Neural cell (in vitro differentiated cells): ENCODE measurements around the gene HS3ST1. TPM values are rescaled to one million over a fixed set of nuclear protein-coding genes. Genes with fewer than 3 reads are reported as not detected.

Experiments
- H2AFZ ChIP-seq: fragments of 200-600, 300-800 bp; sonication (generic), shearing (Covaris generic); 2 replicates; pipeline ENCODE4 v1.6.0; 2014; ENCODE audit warnings: low read depth, mild to moderate bottlenecking, antibody characterized with exemption, low read length, moderate library complexity
- H3F3A ChIP-seq: fragments of 200-600 bp; shearing (Covaris generic); 2 replicates; pipeline ENCODE4 v1.6.1; 2016; ENCODE audit warnings: mild to moderate bottlenecking, moderate library complexity, mixed read lengths, antibody characterized with exemption, low read length; ENCODE audit not compliant: insufficient read depth, poor library complexity, severe bottlenecking
- H3K27ac ChIP-seq: fragments of 200-600, 300-800 bp; sonication (generic), shearing (Covaris generic); 2 replicates; pipeline ENCODE4 v1.5.1; 2014; ENCODE audit warnings: mild to moderate bottlenecking, low read length, moderate library complexity
- H3K27me3 ChIP-seq: fragments of 300-800, 200-600 bp; sonication (generic), shearing (Covaris generic); 2 replicates; pipeline ENCODE4 v1.6.0; 2014; ENCODE audit warnings: mild to moderate bottlenecking, low read depth, low read length, moderate library complexity; ENCODE audit not compliant: insufficient read depth
- H3K36me3 ChIP-seq: fragments of 300-800, 200-600 bp; sonication (generic), shearing (Covaris generic); 2 replicates; pipeline ENCODE4 v1.5.1; 2014; ENCODE audit warnings: mild to moderate bottlenecking, antibody characterized with exemption, low read length, moderate library complexity; ENCODE audit not compliant: insufficient read depth
- H3K4me2 ChIP-seq: fragments of 300-800, 200-600 bp; sonication (generic), shearing (Covaris generic); 2 replicates; pipeline ENCODE4 v1.6.0; 2014; ENCODE audit warnings: mild to moderate bottlenecking, low read length
- H3K4me3 ChIP-seq: fragments of 300-800, 200-600 bp; sonication (generic), shearing (Covaris generic); 2 replicates; pipeline ENCODE4 v1.5.1; 2014; ENCODE audit warnings: mild to moderate bottlenecking, low read length, moderate library complexity
- H3K79me2 ChIP-seq: fragments of 200-600 bp; shearing (Covaris generic); replicated peaks from 2 replicates; pipeline ENCODE4 v1.6.0; 2014; ENCODE audit warnings: mild to moderate bottlenecking, low read length, moderate library complexity; ENCODE audit not compliant: insufficient read depth
- H3K9ac ChIP-seq: fragments of 300-800, 200-600 bp; sonication (generic), shearing (Covaris generic); 2 replicates; pipeline ENCODE4 v1.6.1; 2016; ENCODE audit warnings: mild to moderate bottlenecking, low read length, mixed read lengths
- H3K9me2 ChIP-seq: fragments of 200-600 bp; shearing (Covaris generic); 2 replicates; pipeline ENCODE4 v1.6.1; 2016; ENCODE audit warnings: mild to moderate bottlenecking, low read length, mixed read lengths; ENCODE audit not compliant: insufficient read depth
- H3K9me3 ChIP-seq: fragments of 200-600, 300-800 bp; sonication (generic), shearing (Covaris generic); 2 replicates; pipeline ENCODE4 v1.6.1; 2016; ENCODE audit warnings: mild to moderate bottlenecking, mixed run types, low read length, moderate library complexity, mixed read lengths
- H4K20me1 ChIP-seq: fragments of 200-600 bp; shearing (Covaris generic); 2 replicates; pipeline ENCODE4 v1.6.1; 2016; ENCODE audit warnings: mild to moderate bottlenecking, mixed run types; ENCODE audit not compliant: insufficient read depth
- EP300 ChIP-seq: fragments of 450-650 bp; conservative IDR thresholded peaks from 2 replicates; pipeline ENCODE4 v1.6.1; 2014; ENCODE audit warnings: antibody characterized with exemption, mild to moderate bottlenecking, moderate library complexity; ENCODE audit not compliant: poor library complexity, severe bottlenecking
- EZH2 ChIP-seq: fragments of 200-600, 300-800 bp; shearing (Covaris generic), sonication (generic); IDR thresholded peaks from 2 replicates; pipeline ENCODE4 v1.6.1; 2014; ENCODE audit warnings: antibody characterized with exemption, low read length, borderline replicate concordance, mild to moderate bottlenecking; ENCODE audit not compliant: insufficient read depth, poor library complexity, severe bottlenecking
- MXI1 ChIP-seq: fragments of 450-650 bp; conservative IDR thresholded peaks from 2 replicates; pipeline ENCODE4 v1.6.1; 2014; ENCODE audit warnings: antibody characterized with exemption, mild to moderate bottlenecking; ENCODE audit not compliant: poor library complexity, severe bottlenecking
- POLR2AphosphoS5 ChIP-seq: IDR thresholded peaks from 2 replicates; pipeline ENCODE4 v1.6.1; 2012
- RAD21 ChIP-seq: fragments of 450-650 bp; conservative IDR thresholded peaks from 2 replicates; pipeline ENCODE4 v1.6.1; 2014; ENCODE audit warnings: antibody characterized with exemption, mild to moderate bottlenecking, moderate library complexity
- SMC3 ChIP-seq: fragments of 450-650 bp; conservative IDR thresholded peaks from 2 replicates; pipeline ENCODE4 v1.6.1; 2014; ENCODE audit warnings: antibody characterized with exemption, mild to moderate bottlenecking, moderate library complexity; ENCODE audit not compliant: poor library complexity
- TAF1 ChIP-seq: IDR thresholded peaks from 2 replicates; pipeline ENCODE4 v1.6.1; 2012; ENCODE audit warnings: low read depth
- polyA plus RNA-seq: library from polyadenylated mRNA; depleted of rRNA; stranded (reverse); fragments of >200 nt; gene quantifications from 2 replicates; pipeline ENCODE4 v1.2.3, GENCODE V29; 2014
- TF ChIP-seq, protein P1 (sequence below): fragments of 450-650 bp; IDR thresholded peaks from 2 replicates; pipeline ENCODE4 v1.5.1; 2014; ENCODE audit warnings: antibody characterized with exemption, mild to moderate bottlenecking, moderate library complexity; ENCODE audit not compliant: poor library complexity, severe bottlenecking
- TF ChIP-seq, protein P2 (sequence below): IDR thresholded peaks from 2 replicates; pipeline ENCODE4 v1.6.1; 2012; ENCODE audit warnings: borderline replicate concordance

HS3ST1 gene
- polyA plus RNA-seq, 1 donor from 2014 or later: 0.35 TPM

DNA sequence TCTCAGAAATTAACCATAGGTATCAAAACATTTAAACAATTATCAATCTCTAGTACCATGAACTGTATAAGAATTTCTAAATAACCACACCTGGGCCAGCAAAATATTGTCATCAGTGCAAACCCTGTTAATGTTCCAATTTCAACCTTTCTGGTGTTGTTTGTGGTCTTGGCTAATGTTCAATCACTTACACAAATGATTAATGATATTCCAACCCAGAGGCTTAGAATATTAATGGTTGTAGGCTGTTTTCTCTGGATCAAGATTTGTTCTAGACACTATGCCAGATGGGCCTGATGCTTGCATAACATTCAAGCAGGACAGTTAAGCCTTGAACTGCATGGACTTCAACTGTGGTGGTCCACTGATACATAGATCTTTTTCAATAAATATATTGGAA, 69.1 kb downstream of the HS3ST1 start:
- TF ChIP-seq EP300: no peak
- no peak for TF ChIP-seq MXI1
- TF ChIP-seq TAF1: no peak
- no peak for TF ChIP-seq SMC3
- TF ChIP-seq EZH2: no peak
- TF ChIP-seq RAD21: no peak
- TF ChIP-seq POLR2AphosphoS5: no peak
- TF ChIP-seq, protein P1, sequence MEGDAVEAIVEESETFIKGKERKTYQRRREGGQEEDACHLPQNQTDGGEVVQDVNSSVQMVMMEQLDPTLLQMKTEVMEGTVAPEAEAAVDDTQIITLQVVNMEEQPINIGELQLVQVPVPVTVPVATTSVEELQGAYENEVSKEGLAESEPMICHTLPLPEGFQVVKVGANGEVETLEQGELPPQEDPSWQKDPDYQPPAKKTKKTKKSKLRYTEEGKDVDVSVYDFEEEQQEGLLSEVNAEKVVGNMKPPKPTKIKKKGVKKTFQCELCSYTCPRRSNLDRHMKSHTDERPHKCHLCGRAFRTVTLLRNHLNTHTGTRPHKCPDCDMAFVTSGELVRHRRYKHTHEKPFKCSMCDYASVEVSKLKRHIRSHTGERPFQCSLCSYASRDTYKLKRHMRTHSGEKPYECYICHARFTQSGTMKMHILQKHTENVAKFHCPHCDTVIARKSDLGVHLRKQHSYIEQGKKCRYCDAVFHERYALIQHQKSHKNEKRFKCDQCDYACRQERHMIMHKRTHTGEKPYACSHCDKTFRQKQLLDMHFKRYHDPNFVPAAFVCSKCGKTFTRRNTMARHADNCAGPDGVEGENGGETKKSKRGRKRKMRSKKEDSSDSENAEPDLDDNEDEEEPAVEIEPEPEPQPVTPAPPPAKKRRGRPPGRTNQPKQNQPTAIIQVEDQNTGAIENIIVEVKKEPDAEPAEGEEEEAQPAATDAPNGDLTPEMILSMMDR: no peak
- TF ChIP-seq, protein P2, sequence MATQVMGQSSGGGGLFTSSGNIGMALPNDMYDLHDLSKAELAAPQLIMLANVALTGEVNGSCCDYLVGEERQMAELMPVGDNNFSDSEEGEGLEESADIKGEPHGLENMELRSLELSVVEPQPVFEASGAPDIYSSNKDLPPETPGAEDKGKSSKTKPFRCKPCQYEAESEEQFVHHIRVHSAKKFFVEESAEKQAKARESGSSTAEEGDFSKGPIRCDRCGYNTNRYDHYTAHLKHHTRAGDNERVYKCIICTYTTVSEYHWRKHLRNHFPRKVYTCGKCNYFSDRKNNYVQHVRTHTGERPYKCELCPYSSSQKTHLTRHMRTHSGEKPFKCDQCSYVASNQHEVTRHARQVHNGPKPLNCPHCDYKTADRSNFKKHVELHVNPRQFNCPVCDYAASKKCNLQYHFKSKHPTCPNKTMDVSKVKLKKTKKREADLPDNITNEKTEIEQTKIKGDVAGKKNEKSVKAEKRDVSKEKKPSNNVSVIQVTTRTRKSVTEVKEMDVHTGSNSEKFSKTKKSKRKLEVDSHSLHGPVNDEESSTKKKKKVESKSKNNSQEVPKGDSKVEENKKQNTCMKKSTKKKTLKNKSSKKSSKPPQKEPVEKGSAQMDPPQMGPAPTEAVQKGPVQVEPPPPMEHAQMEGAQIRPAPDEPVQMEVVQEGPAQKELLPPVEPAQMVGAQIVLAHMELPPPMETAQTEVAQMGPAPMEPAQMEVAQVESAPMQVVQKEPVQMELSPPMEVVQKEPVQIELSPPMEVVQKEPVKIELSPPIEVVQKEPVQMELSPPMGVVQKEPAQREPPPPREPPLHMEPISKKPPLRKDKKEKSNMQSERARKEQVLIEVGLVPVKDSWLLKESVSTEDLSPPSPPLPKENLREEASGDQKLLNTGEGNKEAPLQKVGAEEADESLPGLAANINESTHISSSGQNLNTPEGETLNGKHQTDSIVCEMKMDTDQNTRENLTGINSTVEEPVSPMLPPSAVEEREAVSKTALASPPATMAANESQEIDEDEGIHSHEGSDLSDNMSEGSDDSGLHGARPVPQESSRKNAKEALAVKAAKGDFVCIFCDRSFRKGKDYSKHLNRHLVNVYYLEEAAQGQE: no peak
- H3K36me3 ChIP-seq: no peaks in the 10 kb centered on the region
- H3K27ac ChIP-seq: no peak overlapping the region
- no peak overlapping the region for H2AFZ ChIP-seq
- H3K9me2 ChIP-seq: no peaks in the 10 kb centered on the region
- no peaks in the 10 kb centered on the region for H3K79me2 ChIP-seq
- no peaks in the 10 kb centered on the region for H3K9me3 ChIP-seq
- no peaks in the 10 kb centered on the region for H4K20me1 ChIP-seq
- no peaks in the 10 kb centered on the region for H3F3A ChIP-seq
- H3K4me3 ChIP-seq: no peak overlapping the region
- H3K4me2 ChIP-seq: no peak overlapping the region
- H3K27me3 ChIP-seq: no peaks in the 10 kb centered on the region
- H3K9ac ChIP-seq: no peak overlapping the region

DNA sequence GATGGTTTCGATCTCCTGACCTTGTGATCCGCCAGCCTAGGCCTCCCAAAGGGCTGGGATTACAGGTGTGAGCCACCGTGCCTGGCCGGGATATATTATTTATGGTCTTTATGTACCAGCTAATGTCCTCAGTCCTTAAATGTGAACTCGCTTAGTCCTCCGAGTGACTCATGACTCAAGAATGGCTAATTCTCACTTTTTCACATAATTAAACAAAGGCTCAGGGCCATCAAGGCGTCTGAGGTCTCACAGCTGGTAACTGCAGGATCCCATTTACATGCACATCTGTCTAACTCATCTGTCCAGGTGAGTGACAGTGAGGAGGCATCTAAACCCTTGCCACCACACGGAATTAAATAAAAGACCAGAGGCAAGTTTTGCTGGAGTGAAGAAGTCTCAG, 73.5 kb downstream of the HS3ST1 start:
- no peaks in the 10 kb centered on the region for H3K36me3 ChIP-seq

More for the DNA sequence above, 73.5 kb downstream of the HS3ST1 start:
- Histone ChIP-seq H3K79me2 (no peaks in the 10 kb centered on the region), H3K4me2 (no peak overlapping the region), H3K27me3 (no peaks in the 10 kb centered on the region), H3K9me3 (no peaks in the 10 kb centered on the region), H3K27ac (no peak overlapping the region), H4K20me1 (no peaks in the 10 kb centered on the region), H3F3A (no peaks in the 10 kb centered on the region), H2AFZ (no peak overlapping the region), H3K4me3 (no peak overlapping the region), H3K9me2 (no peaks in the 10 kb centered on the region), H3K9ac (no peak overlapping the region)
- no peak for TF ChIP-seq SMC3
- TF ChIP-seq MXI1: no peak
- TF ChIP-seq, protein P1: no peak
- TF ChIP-seq RAD21: no peak
- no peak for TF ChIP-seq POLR2AphosphoS5
- TF ChIP-seq EZH2: no peak
- no peak for TF ChIP-seq TAF1
- TF ChIP-seq EP300: no peak
- TF ChIP-seq, protein P2: no peak
